GM12878 (cell line): ENCODE results near the gene MAML2. TPM values are rescaled to one million over a fixed set of nuclear protein-coding genes. Genes with fewer than 3 reads are reported as not detected.

Experiments used
- ATAC-seq: fragments of 200-7000 bp; cut with Tn5 transposase; 3 replicates; pipeline ENCODE4 v1.9.1; 2020; ENCODE audit warnings: mild to moderate bottlenecking, moderate library complexity
- BruUV-seq: library from RNA; stranded (reverse); fragments of 400-500 nt; replicated peaks from 2 replicates; lab custom pipeline; 2021; lab: Mats Ljungman, UMichigan
- CTCF ChIA-PET: fragments of 300-600 bp; sonication (Branson Sonifier 250); formaldehyde crosslinking; extraction: SDS; loops from one replicate; lab custom pipeline; 2021; ENCODE audit warnings: inconsistent platforms; lab: Yijun Ruan, JAX
- POLR2A ChIA-PET: fragments of 350-600 bp; formaldehyde crosslinking; extraction: SDS; loops from one replicate; lab custom pipeline; 2021; ENCODE audit warnings: inconsistent platforms; lab: Charles Lee
- RAD21 ChIA-PET: fragments of 300-600 bp; sonication (Branson Sonifier 250); formaldehyde crosslinking; loops from one replicate; lab custom pipeline; 2023; ENCODE audit warnings: antibody characterized with exemption; ENCODE audit not compliant: unreplicated experiment; lab: Charles Lee
- SMC1A ChIA-PET: fragments of 300-600 bp; sonication (Branson Sonifier 250); formaldehyde crosslinking; loops from one replicate; lab custom pipeline; 2023; ENCODE audit not compliant: unreplicated experiment, uncharacterized antibody; lab: Charles Lee
- DNase-seq: peaks from one replicate; pipeline ENCODE4 v3.0.0-alpha.2; 2011; ENCODE audit warnings: low read depth, low spot score
- FAIRE-seq: peaks from 3 replicates; lab custom pipeline; 2011; peaks lifted over from hg19 to GRCh38; lab: Jason Lieb, UNC
- H2AFZ ChIP-seq: 2 replicates; pipeline ENCODE4 v1.6.0; 2011; ENCODE audit warnings: low read depth, low read length, control low read depth; ENCODE audit not compliant: control insufficient read depth
- H3K27ac ChIP-seq: 2 replicates; pipeline ENCODE4 v1.5.1; 2011; ENCODE audit warnings: control low read depth; ENCODE audit not compliant: control insufficient read depth, insufficient read depth
- H3K27me3 ChIP-seq, 2 experiments: replicated peaks in 1 of 2; 2 replicates each; pipeline versions ENCODE4 v1.6.0 to v1.6.1; 2011; ENCODE audit warnings: low read length in 1 of 2; ENCODE audit not compliant: control insufficient read depth in 2 of 2, insufficient read depth in 2 of 2
- H3K36me3 ChIP-seq, 2 experiments: 2 replicates each; pipeline ENCODE4 v1.5.1; 2011; ENCODE audit warnings: low read length in 1 of 2; ENCODE audit not compliant: control insufficient read depth in 2 of 2, insufficient read depth in 2 of 2
- H3K4me1 ChIP-seq: 2 replicates; pipeline ENCODE4 v1.6.1; 2011; ENCODE audit warnings: mild to moderate bottlenecking, low read length, moderate library complexity, mixed read lengths; ENCODE audit not compliant: control insufficient read depth, insufficient read depth
- H3K4me2 ChIP-seq: 2 replicates; pipeline ENCODE4 v1.6.0; 2011; ENCODE audit warnings: control low read depth; ENCODE audit not compliant: control insufficient read depth, insufficient read depth
- H3K4me3 ChIP-seq: fragments of 200-600 bp; sonication (generic); 2 replicates; pipeline ENCODE4 v1.5.1; 2016
- H3K79me2 ChIP-seq: 2 replicates; pipeline ENCODE4 v1.6.0; 2011; ENCODE audit warnings: low read length; ENCODE audit not compliant: control insufficient read depth, insufficient read depth
- H3K9ac ChIP-seq: 2 replicates; pipeline ENCODE4 v1.8.0; 2011; ENCODE audit warnings: low read length, control low read depth, mixed read lengths; ENCODE audit not compliant: control insufficient read depth, insufficient read depth
- H3K9me3 ChIP-seq: replicated peaks from 3 replicates; pipeline ENCODE4 v1.5.1; 2011; ENCODE audit warnings: mild to moderate bottlenecking, low read length; ENCODE audit not compliant: control insufficient read depth, insufficient read depth
- H4K20me1 ChIP-seq: 2 replicates; pipeline ENCODE4 v1.6.0; 2011; ENCODE audit not compliant: control insufficient read depth, insufficient read depth
- ATF3 ChIP-seq: IDR thresholded peaks from 2 replicates; pipeline ENCODE4 v1.6.1; 2011; ENCODE audit warnings: low read depth, mild to moderate bottlenecking, low read length, moderate library complexity, borderline replicate concordance; ENCODE audit errors: extremely low read depth
- DPF2 ChIP-seq: fragments of 450-650 bp; IDR thresholded peaks from 2 replicates; pipeline ENCODE4 v1.6.1; 2017; ENCODE audit warnings: mild to moderate bottlenecking
- FOXM1 ChIP-seq: IDR thresholded peaks from 2 replicates; pipeline ENCODE4 v1.6.1; 2012; ENCODE audit warnings: low read depth, mild to moderate bottlenecking, inconsistent platforms, low read length, moderate library complexity
- KLF5 ChIP-seq: fragments of 450-650 bp; IDR thresholded peaks from 2 replicates; pipeline ENCODE4 v1.6.1; 2014; ENCODE audit warnings: mild to moderate bottlenecking; ENCODE audit not compliant: partially characterized antibody
- MEF2A ChIP-seq: IDR thresholded peaks from 2 replicates; pipeline ENCODE4 v1.6.1; 2011; ENCODE audit warnings: low read depth, mild to moderate bottlenecking, low read length, moderate library complexity; ENCODE audit not compliant: insufficient read depth
- MEF2B ChIP-seq: fragments of 450-650 bp; IDR thresholded peaks from 2 replicates; pipeline ENCODE4 v1.6.1; 2018; ENCODE audit warnings: mild to moderate bottlenecking, moderate library complexity; ENCODE audit not compliant: partially characterized antibody, poor library complexity, severe bottlenecking
- NBN ChIP-seq: fragments of 450-650 bp; IDR thresholded peaks from 2 replicates; pipeline ENCODE4 v1.6.1; 2016
- NR2C2 ChIP-seq: IDR thresholded peaks from 2 replicates; pipeline ENCODE4 v1.6.1; 2011; ENCODE audit warnings: borderline replicate concordance, low read depth; ENCODE audit not compliant: control insufficient read depth, insufficient read length
- NR2F1 ChIP-seq: fragments of 450-650 bp; conservative IDR thresholded peaks from 2 replicates; pipeline ENCODE4 v1.6.1; 2017; ENCODE audit warnings: mild to moderate bottlenecking
- POLR2AphosphoS5 ChIP-seq: IDR thresholded peaks from 2 replicates; pipeline ENCODE4 v1.6.1; 2011; ENCODE audit warnings: mild to moderate bottlenecking, low read length, inconsistent platforms
- RB1 ChIP-seq: fragments of 450-650 bp; formaldehyde crosslinking; IDR thresholded peaks from 2 replicates; pipeline ENCODE4 v1.6.1; 2017; ENCODE audit warnings: mild to moderate bottlenecking, borderline replicate concordance
- RCOR1 ChIP-seq: conservative IDR thresholded peaks from 2 replicates; pipeline ENCODE4 v1.6.1; 2012; ENCODE audit warnings: low read depth, low read length, improper control_type of control experiment
- SREBF1 ChIP-seq: IDR thresholded peaks from 2 replicates; pipeline ENCODE4 v1.6.1; 2012; ENCODE audit warnings: mild to moderate bottlenecking, low read length
- TCF12 ChIP-seq: IDR thresholded peaks from 2 replicates; pipeline ENCODE4 v1.6.1; 2011; ENCODE audit warnings: low read depth, mild to moderate bottlenecking, low read length
- YBX1 ChIP-seq: fragments of 450-650 bp; IDR thresholded peaks from 2 replicates; pipeline ENCODE4 v1.6.1; 2016; ENCODE audit warnings: antibody characterized with exemption
- ZBED1 ChIP-seq: IDR thresholded peaks from 2 replicates; pipeline ENCODE4 v1.6.1; 2016; ENCODE audit warnings: borderline replicate concordance
- ZNF24 ChIP-seq: fragments of 450-650 bp; IDR thresholded peaks from 2 replicates; pipeline ENCODE4 v1.6.1; 2017; ENCODE audit warnings: antibody characterized with exemption, mild to moderate bottlenecking
- WGBS: methylation state at CpG from one replicate; pipeline ENCODE4 v1.1.6; 2016; ENCODE audit warnings: low lambda C conversion rate; ENCODE audit not compliant: insufficient replicate concordance, insufficient coverage; ENCODE audit errors: missing lambda C conversion rate; 5-methylcytosine and 5-hydroxymethylcytosine counted together
- in situ Hi-C: fragments of 300-500 bp; cut with MboI; formaldehyde crosslinking; loops from 9 replicates; pipeline ENCODE4 v1.14.3; 2018; ENCODE audit warnings: mixed read lengths
- intact Hi-C: fragments of 100-400 bp; cut with micrococcal nuclease; formaldehyde crosslinking; loops from one replicate; pipeline ENCODE4 v1.14.2; 2022; ENCODE audit not compliant: unreplicated experiment
- polyA plus RNA-seq, 11 experiments: library from polyadenylated mRNA; depleted of rRNA in 4 of 11; unstranded in 6 of 11; stranded (reverse) in 5 of 11; fragments of >200 nt; fragmentation: Nextera tagmentation in 4 of 11; fragmentation: Illumina TruSeq in 1 of 11; extraction: Ambion mirVana in 4 of 11; extraction: Trizol in 1 of 11; gene quantifications; 1 replicate in 1 of 11; 2 replicates in 10 of 11; pipeline versions ENCODE4 v1.2.1 to v1.2.3, GENCODE V29; 2011 to 2016; ENCODE audit warnings: inconsistent platforms in 2 of 11, missing spikeins in 2 of 11, low read depth in 1 of 11
- total RNA-seq, 4 experiments: library from RNA; depleted of rRNA in 3 of 4; stranded (reverse); fragments of >200 nt in 3 of 4; fragmentation: Illumina TruSeq in 1 of 4; extraction: Trizol in 1 of 4; gene quantifications; 2 replicates each; pipeline versions ENCODE4 v1.2.1 to v1.2.3, GENCODE V29; 2013 to 2021
- TF ChIP-seq, protein P1 (sequence below): fragments of 450-650 bp; IDR thresholded peaks from 2 replicates; pipeline ENCODE4 v1.6.1; 2017; ENCODE audit warnings: low read depth, mild to moderate bottlenecking, moderate library complexity
- TF ChIP-seq, protein P2 (sequence below): fragments of 450-650 bp; IDR thresholded peaks from 2 replicates; pipeline ENCODE4 v1.6.1; 2017; ENCODE audit warnings: mild to moderate bottlenecking, moderate library complexity

The MAML2 gene
- total and polyA plus RNA-seq, 10 of the 15 experiments (the other 5 are each of a cell fraction or from before 2014, with no cell fraction given): 2.5 to 15.1 (median 12.0) TPM

DNA sequence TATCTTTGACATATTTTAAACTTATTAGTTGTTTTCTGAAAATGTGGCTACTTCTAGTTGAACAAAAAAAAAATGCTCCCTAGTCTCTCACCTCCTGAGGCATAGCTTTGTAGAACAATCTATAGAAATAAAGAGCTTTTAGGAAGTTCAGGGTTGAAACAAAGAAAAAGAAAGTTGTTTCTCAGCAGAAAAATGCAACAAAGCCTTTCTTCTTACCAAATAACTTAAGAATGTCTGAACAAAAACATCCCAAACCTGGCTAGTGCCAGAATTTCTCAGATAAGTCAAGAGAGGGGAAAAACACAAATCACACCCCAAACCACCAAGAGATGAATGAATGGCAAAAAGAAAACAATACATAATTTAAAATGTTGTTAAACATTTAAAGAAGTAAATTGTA, 114.1 kb downstream of the MAML2 start (continued):
- TF ChIP-seq MEF2B: no peak

DNA sequence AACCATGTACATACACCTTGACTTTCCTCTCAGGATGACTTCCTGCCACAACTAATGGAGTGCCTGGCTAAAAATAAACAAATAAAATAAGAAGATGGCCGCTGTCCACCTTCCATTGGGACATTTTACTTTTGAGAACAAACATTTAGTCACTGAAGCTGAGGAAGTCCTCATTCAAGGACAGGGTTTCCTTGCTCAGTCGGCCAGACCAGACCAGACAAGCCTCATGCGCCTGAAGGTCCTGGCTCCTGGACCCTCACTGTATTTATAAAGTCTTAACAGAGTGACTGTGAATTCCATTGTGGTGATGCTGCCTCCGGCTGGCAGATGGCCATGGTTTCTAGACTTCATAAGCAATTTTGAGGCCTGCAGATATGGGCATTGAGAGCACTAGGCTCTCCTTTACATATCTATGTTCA, 114.5 kb downstream of the MAML2 start:
- Histone ChIP-seq H3K27ac (no peak overlapping the region), H3K9me3 (no peaks in the 10 kb centered on the region; the same call in 2 of the 3 replicates), H3K4me1 (peaks cover 7% of the 10 kb centered on the region; the same call in 1 of the 2 replicates), H3K79me2 (peaks cover 16% of the 10 kb centered on the region), H4K20me1 (no peaks in the 10 kb centered on the region), H3K4me3 (no peak overlapping the region), H3K4me2 (no peak overlapping the region), H3K36me3 (peaks cover 0 to 3% of the 10 kb centered on the region in 2 experiments; a peak in 1 of 4 replicates), H3K9ac (no peak overlapping the region), H2AFZ (no peak overlapping the region), H3K27me3 (no peaks in the 10 kb centered on the region)
- no peak for DNase-seq
- RAD21 ChIA-PET: no interaction called here
- no peak for ATAC-seq
- SMC1A ChIA-PET: interaction anchor here (0.5 to 8.3 kb wide), 2 partner anchors 9 to 1155 kb away, joined by 3 to 64 read pairs; no protein-coding TSS in a partner anchor
- intact Hi-C loops: no loop called here
- POLR2A ChIA-PET: interaction anchor here (0.6 to 1.1 kb wide), 2 partner anchors 21 to 37 kb away, joined by 3 read pairs; no protein-coding TSS in a partner anchor
- WGBS: 98% methylated on average over 4 of the region's 4 CpGs
- in situ Hi-C loops: no loop called here
- no TSS peak for BruUV-seq
- FAIRE-seq: no peak
- CTCF ChIA-PET: interaction anchor here (0.7 to 3.3 kb wide), 4 partner anchors 10 to 350 kb away, joined by 3 to 16 read pairs (median 4); no protein-coding TSS in a partner anchor
- TF ChIP-seq, protein P1, sequence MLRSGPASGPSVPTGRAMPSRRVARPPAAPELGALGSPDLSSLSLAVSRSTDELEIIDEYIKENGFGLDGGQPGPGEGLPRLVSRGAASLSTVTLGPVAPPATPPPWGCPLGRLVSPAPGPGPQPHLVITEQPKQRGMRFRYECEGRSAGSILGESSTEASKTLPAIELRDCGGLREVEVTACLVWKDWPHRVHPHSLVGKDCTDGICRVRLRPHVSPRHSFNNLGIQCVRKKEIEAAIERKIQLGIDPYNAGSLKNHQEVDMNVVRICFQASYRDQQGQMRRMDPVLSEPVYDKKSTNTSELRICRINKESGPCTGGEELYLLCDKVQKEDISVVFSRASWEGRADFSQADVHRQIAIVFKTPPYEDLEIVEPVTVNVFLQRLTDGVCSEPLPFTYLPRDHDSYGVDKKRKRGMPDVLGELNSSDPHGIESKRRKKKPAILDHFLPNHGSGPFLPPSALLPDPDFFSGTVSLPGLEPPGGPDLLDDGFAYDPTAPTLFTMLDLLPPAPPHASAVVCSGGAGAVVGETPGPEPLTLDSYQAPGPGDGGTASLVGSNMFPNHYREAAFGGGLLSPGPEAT: no peak
- TF ChIP-seq KLF5 (no peak), FOXM1 (no peak), NR2F1 (no peak), ZBED1 (no peak), ZNF24 (no peak), DPF2 (no peak), YBX1 (no peak), RB1 (no peak), TCF12 (no peak), POLR2AphosphoS5 (no peak), RCOR1 (no peak), MEF2A (no peak), NR2C2 (no peak), SREBF1 (no peak), ATF3 (no peak), NBN (no peak)
- TF ChIP-seq, protein P2, sequence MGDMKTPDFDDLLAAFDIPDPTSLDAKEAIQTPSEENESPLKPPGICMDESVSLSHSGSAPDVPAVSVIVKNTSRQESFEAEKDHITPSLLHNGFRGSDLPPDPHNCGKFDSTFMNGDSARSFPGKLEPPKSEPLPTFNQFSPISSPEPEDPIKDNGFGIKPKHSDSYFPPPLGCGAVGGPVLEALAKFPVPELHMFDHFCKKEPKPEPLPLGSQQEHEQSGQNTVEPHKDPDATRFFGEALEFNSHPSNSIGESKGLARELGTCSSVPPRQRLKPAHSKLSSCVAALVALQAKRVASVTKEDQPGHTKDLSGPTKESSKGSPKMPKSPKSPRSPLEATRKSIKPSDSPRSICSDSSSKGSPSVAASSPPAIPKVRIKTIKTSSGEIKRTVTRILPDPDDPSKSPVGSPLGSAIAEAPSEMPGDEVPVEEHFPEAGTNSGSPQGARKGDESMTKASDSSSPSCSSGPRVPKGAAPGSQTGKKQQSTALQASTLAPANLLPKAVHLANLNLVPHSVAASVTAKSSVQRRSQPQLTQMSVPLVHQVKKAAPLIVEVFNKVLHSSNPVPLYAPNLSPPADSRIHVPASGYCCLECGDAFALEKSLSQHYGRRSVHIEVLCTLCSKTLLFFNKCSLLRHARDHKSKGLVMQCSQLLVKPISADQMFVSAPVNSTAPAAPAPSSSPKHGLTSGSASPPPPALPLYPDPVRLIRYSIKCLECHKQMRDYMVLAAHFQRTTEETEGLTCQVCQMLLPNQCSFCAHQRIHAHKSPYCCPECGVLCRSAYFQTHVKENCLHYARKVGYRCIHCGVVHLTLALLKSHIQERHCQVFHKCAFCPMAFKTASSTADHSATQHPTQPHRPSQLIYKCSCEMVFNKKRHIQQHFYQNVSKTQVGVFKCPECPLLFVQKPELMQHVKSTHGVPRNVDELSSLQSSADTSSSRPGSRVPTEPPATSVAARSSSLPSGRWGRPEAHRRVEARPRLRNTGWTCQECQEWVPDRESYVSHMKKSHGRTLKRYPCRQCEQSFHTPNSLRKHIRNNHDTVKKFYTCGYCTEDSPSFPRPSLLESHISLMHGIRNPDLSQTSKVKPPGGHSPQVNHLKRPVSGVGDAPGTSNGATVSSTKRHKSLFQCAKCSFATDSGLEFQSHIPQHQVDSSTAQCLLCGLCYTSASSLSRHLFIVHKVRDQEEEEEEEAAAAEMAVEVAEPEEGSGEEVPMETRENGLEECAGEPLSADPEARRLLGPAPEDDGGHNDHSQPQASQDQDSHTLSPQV: no peak
